Measurements from ENCODE around the gene NIPSNAP2. TPM values are rescaled to one million over a fixed set of nuclear protein-coding genes. Genes with fewer than 3 reads are reported as not detected.

NIPSNAP2 gene
- total RNA-seq, 1 donor from 2014 or later, result 80.6 TPM

GRCh38 chr7:55931421-55932151, 32.8 kb upstream of the NIPSNAP2 start:
- H3K4me3 ChIP-seq, result no peak overlapping the region
- no peak overlapping the region for H3K27ac ChIP-seq
- no peaks in the 10 kb centered on the region for H3K9me3 ChIP-seq (ENCODE audit: low read depth)
- no peak for DNase-seq (ENCODE audit: low spot score)
- peaks cover 19% of the 10 kb centered on the region for H3K36me3 Mint-ChIP-seq
- H3K4me1 Mint-ChIP-seq, result no peaks in the 10 kb centered on the region
- peaks cover 13% of the 10 kb centered on the region for H3K9me3 Mint-ChIP-seq
- no peak overlapping the region for H2AFZ ChIP-seq (replicated peaks)
- TF ChIP-seq CTCF (IDR thresholded peaks at IDR 0.05), result no peak
- TF ChIP-seq EZH2phosphoT487 (IDR thresholded peaks at IDR 0.05), result no peak
- no peak for TF ChIP-seq EZH2 (IDR thresholded peaks at IDR 0.05)
- no peaks in the 10 kb centered on the region for H3K4me1 ChIP-seq
- H3K79me2 ChIP-seq (ENCODE audit: low read depth), result no peaks in the 10 kb centered on the region
- H3K9ac ChIP-seq, result no peak overlapping the region
- no peak overlapping the region for H3K4me2 ChIP-seq
- H3F3A ChIP-seq (ENCODE audit: low read depth), result no peaks in the 10 kb centered on the region
- no peaks in the 10 kb centered on the region for H3K27me3 ChIP-seq
- H3K27ac Mint-ChIP-seq, result no peak overlapping the region
- no peaks in the 10 kb centered on the region for H4K20me1 ChIP-seq (ENCODE audit: low read depth)
- no peaks in the 10 kb centered on the region for H3K36me3 ChIP-seq
- H3K27me3 Mint-ChIP-seq (ENCODE audit: insufficient read depth, low read depth), result peaks cover 2% of the 10 kb centered on the region
- no peak overlapping the region for H3K4me3 Mint-ChIP-seq

- Histone ChIP-seq H3K4me1 (no peaks in the 10 kb centered on the region), H3F3A (ENCODE audit: low read depth) (no peaks in the 10 kb centered on the region), H3K27me3 (no peaks in the 10 kb centered on the region), H3K9me3 (ENCODE audit: low read depth) (peaks cover 16% of the 10 kb centered on the region), H2AFZ (replicated peaks) (no peak overlapping the region), H3K4me3 (no peak overlapping the region), H4K20me1 (ENCODE audit: low read depth) (no peaks in the 10 kb centered on the region), H3K9ac (no peak overlapping the region), H3K4me2 (no peak overlapping the region), H3K79me2 (ENCODE audit: low read depth) (no peaks in the 10 kb centered on the region), H3K27ac (no peak overlapping the region), H3K36me3 (peaks cover 6% of the 10 kb centered on the region)
- no peaks in the 10 kb centered on the region for H3K4me1 Mint-ChIP-seq
- TF ChIP-seq EZH2phosphoT487 (IDR thresholded peaks at IDR 0.05), result no peak
- no peak for TF ChIP-seq CTCF (IDR thresholded peaks at IDR 0.05)
- TF ChIP-seq EZH2 (IDR thresholded peaks at IDR 0.05), result no peak
- peaks cover 49% of the 10 kb centered on the region for H3K9me3 Mint-ChIP-seq
- H3K27me3 Mint-ChIP-seq (ENCODE audit: insufficient read depth, low read depth), result peaks cover 7% of the 10 kb centered on the region
- H3K27ac Mint-ChIP-seq, result no peak overlapping the region
- no peak overlapping the region for H3K4me3 Mint-ChIP-seq
- H3K36me3 Mint-ChIP-seq, result peaks cover 44% of the 10 kb centered on the region
- DNase-seq (ENCODE audit: low spot score), result no peak
Observed at GRCh38 chr7:55939514-55940123, 24.8 kb upstream of the NIPSNAP2 start.

- DNase-seq (ENCODE audit: low spot score), result no peak
- H3K27ac ChIP-seq, result no peak overlapping the region
- H3K4me2 ChIP-seq, result no peak overlapping the region
- peaks cover 20% of the 10 kb centered on the region for H3K9me3 Mint-ChIP-seq
- H3F3A ChIP-seq (ENCODE audit: low read depth), result peaks cover 3% of the 10 kb centered on the region
- H3K9ac ChIP-seq, result no peak overlapping the region
- no peaks in the 10 kb centered on the region for H3K4me1 Mint-ChIP-seq
- H3K79me2 ChIP-seq (ENCODE audit: low read depth), result no peaks in the 10 kb centered on the region
- no peak overlapping the region for H3K4me3 Mint-ChIP-seq
- H3K4me1 ChIP-seq, result no peaks in the 10 kb centered on the region
- H3K36me3 ChIP-seq, result no peaks in the 10 kb centered on the region
- H4K20me1 ChIP-seq (ENCODE audit: low read depth), result no peaks in the 10 kb centered on the region
- TF ChIP-seq EZH2phosphoT487 (IDR thresholded peaks at IDR 0.05) (no peak), EZH2 (IDR thresholded peaks at IDR 0.05) (no peak), CTCF (IDR thresholded peaks at IDR 0.05) (no peak)
- no peaks in the 10 kb centered on the region for H3K27me3 ChIP-seq
- H3K27me3 Mint-ChIP-seq (ENCODE audit: insufficient read depth, low read depth), result peaks cover 4% of the 10 kb centered on the region
- no peak overlapping the region for H2AFZ ChIP-seq (replicated peaks)
- H3K36me3 Mint-ChIP-seq, result peaks cover 21% of the 10 kb centered on the region
- no peak overlapping the region for H3K27ac Mint-ChIP-seq
- no peaks in the 10 kb centered on the region for H3K9me3 ChIP-seq (ENCODE audit: low read depth)
- no peak overlapping the region for H3K4me3 ChIP-seq
Observed at GRCh38 chr7:55946545-55946944, 17.8 kb upstream of the NIPSNAP2 start.

Data from neural progenitor cell (in vitro differentiated cells).